Measurements from ENCODE around the gene GPRC5A. TPM values are rescaled to one million over a fixed set of nuclear protein-coding genes. Genes with fewer than 3 reads are reported as not detected.

GPRC5A gene
- total and polyA plus RNA-seq, 10 of the 15 experiments (the other 5 are each of a cell fraction or from before 2014, with no cell fraction given), result 0.10 to 2.8 (median 1.1) TPM

DNA sequence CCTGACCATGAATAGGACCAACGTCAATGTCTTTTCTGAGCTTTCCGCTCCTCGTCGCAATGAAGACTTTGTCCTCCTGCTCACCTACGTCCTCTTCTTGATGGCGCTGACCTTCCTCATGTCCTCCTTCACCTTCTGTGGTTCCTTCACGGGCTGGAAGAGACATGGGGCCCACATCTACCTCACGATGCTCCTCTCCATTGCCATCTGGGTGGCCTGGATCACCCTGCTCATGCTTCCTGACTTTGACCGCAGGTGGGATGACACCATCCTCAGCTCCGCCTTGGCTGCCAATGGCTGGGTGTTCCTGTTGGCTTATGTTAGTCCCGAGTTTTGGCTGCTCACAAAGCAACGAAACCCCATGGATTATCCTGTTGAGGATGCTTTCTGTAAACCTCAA, 17.3 kb downstream of the GPRC5A start:
- TF ChIP-seq MYC (IDR thresholded peaks at IDR 0.05; ENCODE audit: insufficient read depth, insufficient read length, insufficient replicate concordance, low read length, severe bottlenecking) (no peak), WRNIP1 (IDR thresholded peaks at IDR 0.05; ENCODE audit: borderline replicate concordance, low read depth, low read length) (no peak)
- TF ChIP-seq, protein P1, sequence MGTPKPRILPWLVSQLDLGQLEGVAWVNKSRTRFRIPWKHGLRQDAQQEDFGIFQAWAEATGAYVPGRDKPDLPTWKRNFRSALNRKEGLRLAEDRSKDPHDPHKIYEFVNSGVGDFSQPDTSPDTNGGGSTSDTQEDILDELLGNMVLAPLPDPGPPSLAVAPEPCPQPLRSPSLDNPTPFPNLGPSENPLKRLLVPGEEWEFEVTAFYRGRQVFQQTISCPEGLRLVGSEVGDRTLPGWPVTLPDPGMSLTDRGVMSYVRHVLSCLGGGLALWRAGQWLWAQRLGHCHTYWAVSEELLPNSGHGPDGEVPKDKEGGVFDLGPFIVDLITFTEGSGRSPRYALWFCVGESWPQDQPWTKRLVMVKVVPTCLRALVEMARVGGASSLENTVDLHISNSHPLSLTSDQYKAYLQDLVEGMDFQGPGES (IDR thresholded peaks at IDR 0.05), result no peak
- TF ChIP-seq, protein P2, sequence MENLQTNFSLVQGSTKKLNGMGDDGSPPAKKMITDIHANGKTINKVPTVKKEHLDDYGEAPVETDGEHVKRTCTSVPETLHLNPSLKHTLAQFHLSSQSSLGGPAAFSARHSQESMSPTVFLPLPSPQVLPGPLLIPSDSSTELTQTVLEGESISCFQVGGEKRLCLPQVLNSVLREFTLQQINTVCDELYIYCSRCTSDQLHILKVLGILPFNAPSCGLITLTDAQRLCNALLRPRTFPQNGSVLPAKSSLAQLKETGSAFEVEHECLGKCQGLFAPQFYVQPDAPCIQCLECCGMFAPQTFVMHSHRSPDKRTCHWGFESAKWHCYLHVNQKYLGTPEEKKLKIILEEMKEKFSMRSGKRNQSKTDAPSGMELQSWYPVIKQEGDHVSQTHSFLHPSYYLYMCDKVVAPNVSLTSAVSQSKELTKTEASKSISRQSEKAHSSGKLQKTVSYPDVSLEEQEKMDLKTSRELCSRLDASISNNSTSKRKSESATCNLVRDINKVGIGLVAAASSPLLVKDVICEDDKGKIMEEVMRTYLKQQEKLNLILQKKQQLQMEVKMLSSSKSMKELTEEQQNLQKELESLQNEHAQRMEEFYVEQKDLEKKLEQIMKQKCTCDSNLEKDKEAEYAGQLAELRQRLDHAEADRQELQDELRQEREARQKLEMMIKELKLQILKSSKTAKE (IDR thresholded peaks at IDR 0.05; ENCODE audit: low read depth, poor library complexity, severe bottlenecking), result no peak
- Histone ChIP-seq H3K27me3 (replicated peaks in 1 of 2; ENCODE audit: control insufficient read depth in 2 of 2, insufficient read depth in 2 of 2, low read length in 1 of 2) (no peaks in the 10 kb centered on the region; a peak in 1 of 4 replicates), H3K36me3 (ENCODE audit: control insufficient read depth in 2 of 2, insufficient read depth in 2 of 2, low read length in 1 of 2) (no peaks in the 10 kb centered on the region), H3K9me3 (replicated peaks; ENCODE audit: control insufficient read depth, insufficient read depth, low read length) (no peaks in the 10 kb centered on the region), H3K9ac (ENCODE audit: control insufficient read depth, insufficient read depth, low read length) (no peak overlapping the region), H3K79me2 (ENCODE audit: control insufficient read depth, insufficient read depth, low read length) (no peaks in the 10 kb centered on the region), H3K4me1 (ENCODE audit: control insufficient read depth, insufficient read depth, low read length) (peaks cover 5% of the 10 kb centered on the region; the same call in 1 of the 2 replicates), H3K4me3 (no peak overlapping the region), H3K4me2 (ENCODE audit: control insufficient read depth, insufficient read depth) (no peak overlapping the region), H2AFZ (ENCODE audit: control insufficient read depth, low read depth, low read length) (no peak overlapping the region), H3K27ac (ENCODE audit: control insufficient read depth, insufficient read depth) (no peak overlapping the region), H4K20me1 (ENCODE audit: control insufficient read depth, insufficient read depth) (no peaks in the 10 kb centered on the region)
- DNase-seq (ENCODE audit: low read depth, low spot score) (no peak), ATAC-seq (no peak), FAIRE-seq (no peak)
- no TSS peak for BruUV-seq (replicated peaks)
- CTCF ChIA-PET, result interaction anchor here (0.9 to 1.2 kb wide), 2 partner anchors 75 to 303 kb away, joined by 4 to 5 read pairs; no protein-coding TSS in a partner anchor
- in situ Hi-C loops (cut with MboI), result no loop called here
- POLR2A ChIA-PET, result no interaction called here
- RAD21 ChIA-PET (ENCODE audit: unreplicated experiment), result no interaction called here
- SMC1A ChIA-PET (ENCODE audit: uncharacterized antibody, unreplicated experiment), result no interaction called here
- 65% methylated on average over 12 of the region's 12 CpGs for WGBS (ENCODE audit: insufficient coverage, insufficient replicate concordance, low lambda C conversion rate, missing lambda C conversion rate)
- intact Hi-C loops (cut with micrococcal nuclease; ENCODE audit: unreplicated experiment), result no loop called here

Measured in GM12878 (cell line).